K562 (cell line): ENCODE measurements around the gene CROCC2. TPM values are rescaled to one million over a fixed set of nuclear protein-coding genes. Genes with fewer than 3 reads are reported as not detected.

Experiments used
- ATAC-seq: fragments of 200-7000 bp; cut with Tn5 transposase; 3 replicates; pipeline ENCODE4 v1.9.1; 2020; ENCODE audit warnings: moderate library complexity
- BruUV-seq: library from RNA; stranded (reverse); fragments of 400-500 nt; replicated peaks from 2 replicates; lab custom pipeline; 2021; lab: Mats Ljungman, UMichigan
- CTCF ChIA-PET: fragments of 300-600 bp; formaldehyde crosslinking; extraction: SDS; loops from one replicate; lab custom pipeline; 2021; ENCODE audit warnings: low intra/inter-chr PET ratio; lab: Yijun Ruan, JAX
- POLR2A ChIA-PET: fragments of 300-600, 350-650 bp; sonication (Branson Sonifier 250); formaldehyde crosslinking; extraction: SDS; loops from one replicate; lab custom pipeline; 2021; ENCODE audit warnings: antibody characterized with exemption, inconsistent platforms; lab: Yijun Ruan, JAX
- DNase-seq, 4 experiments: peaks; one replicate each; pipeline versions ENCODE4 v3.0.0 to v3.0.0-alpha.2; 2011 to 2018; ENCODE audit warnings: low spot score in 3 of 4, mixed read lengths in 3 of 4; ENCODE audit errors: extremely low read depth in 1 of 4
- FAIRE-seq: peaks from 2 replicates; lab custom pipeline; 2011; peaks lifted over from hg19 to GRCh38; lab: Jason Lieb, UNC
- H2AFZ ChIP-seq: 2 replicates; pipeline ENCODE4 v1.6.0; 2011; ENCODE audit warnings: low read depth, low read length, control low read depth, inconsistent platforms
- H3K27ac ChIP-seq: fragments of 200-600 bp; 3 replicates; pipeline ENCODE4 v1.8.0; 2011; ENCODE audit warnings: low read depth, mild to moderate bottlenecking, control low read depth, inconsistent platforms, low read length, moderate library complexity, mixed read lengths; ENCODE audit errors: extremely low read depth
- H3K27me3 ChIP-seq, 2 experiments: fragments of 300-600 bp in 1 of 2; 2 replicates in 1 of 2; 3 replicates in 1 of 2; pipeline versions ENCODE4 v1.6.0 to v1.8.0; 2011; ENCODE audit warnings: inconsistent platforms in 2 of 2, low read length in 2 of 2, mild to moderate bottlenecking in 1 of 2, mixed read lengths in 1 of 2, moderate library complexity in 1 of 2; ENCODE audit not compliant: control insufficient read depth in 2 of 2, insufficient read depth in 2 of 2
- H3K36me3 ChIP-seq: fragments of 300-600 bp; 3 replicates; pipeline ENCODE4 v1.8.0; 2011; ENCODE audit warnings: mild to moderate bottlenecking, low read length, inconsistent platforms; ENCODE audit not compliant: control insufficient read depth, insufficient read depth
- H3K4me1 ChIP-seq, 2 experiments: fragments of 200-600 bp in 1 of 2; replicated peaks in 1 of 2; 2 replicates in 1 of 2; 3 replicates in 1 of 2; pipeline versions ENCODE4 v1.5.1 to v1.8.0; 2011; ENCODE audit warnings: inconsistent platforms in 2 of 2, low read length in 2 of 2, mild to moderate bottlenecking in 1 of 2, mixed read lengths in 1 of 2, moderate library complexity in 1 of 2; ENCODE audit not compliant: control insufficient read depth in 2 of 2, insufficient read depth in 2 of 2
- H3K4me2 ChIP-seq: 2 replicates; pipeline ENCODE4 v1.6.1; 2011; ENCODE audit warnings: low read length, control low read depth, inconsistent platforms, mixed read lengths; ENCODE audit not compliant: insufficient read depth
- H3K4me3 ChIP-seq: fragments of 200-600 bp; sonication (generic), shearing (Covaris generic); 2 replicates; pipeline ENCODE4 v1.5.1; 2016; ENCODE audit warnings: control low read depth, inconsistent platforms
- H3K79me2 ChIP-seq: fragments of 200-600 bp; 3 replicates; pipeline ENCODE4 v1.8.0; 2011; ENCODE audit warnings: low read length, inconsistent platforms; ENCODE audit not compliant: control insufficient read depth, insufficient read depth
- H3K9ac ChIP-seq, 2 experiments: 2 replicates each; pipeline versions ENCODE4 v1.6.0 to v1.6.1; 2011; ENCODE audit warnings: low read depth in 2 of 2, low read length in 2 of 2, control low read depth in 1 of 2, inconsistent platforms in 1 of 2, mild to moderate bottlenecking in 1 of 2, mixed read lengths in 1 of 2; ENCODE audit not compliant: insufficient read depth in 1 of 2
- H3K9me1 ChIP-seq: one replicate; pipeline ENCODE4 v1.6.0; 2011; ENCODE audit warnings: inconsistent platforms, mild to moderate bottlenecking, low read length, moderate library complexity; ENCODE audit not compliant: control insufficient read depth, insufficient read depth
- H3K9me3 ChIP-seq: replicated peaks from 2 replicates; pipeline ENCODE4 v1.5.1; 2011; ENCODE audit warnings: low read depth, low read length, inconsistent platforms; ENCODE audit not compliant: control insufficient read depth, insufficient read depth
- H4K20me1 ChIP-seq: replicated peaks from 2 replicates; pipeline ENCODE4 v1.6.1; 2011; ENCODE audit warnings: low read length, inconsistent platforms, mixed read lengths; ENCODE audit not compliant: control insufficient read depth, insufficient read depth
- HMGN3 ChIP-seq: IDR thresholded peaks from 2 replicates; pipeline ENCODE4 v1.6.1; 2011; ENCODE audit warnings: borderline replicate concordance, low read depth, mild to moderate bottlenecking, mixed read lengths, low read length; ENCODE audit not compliant: insufficient read length; ENCODE audit errors: extremely low read depth
- KAT2B ChIP-seq: IDR thresholded peaks from one replicate; pipeline ENCODE4 v1.6.1; 2012; ENCODE audit warnings: low read depth, mild to moderate bottlenecking, control low read depth, inconsistent platforms, low read length, moderate library complexity
- KLF10 ChIP-seq: fragments of 250-450 bp; sonication (Bioruptor Pico); IDR thresholded peaks from 2 replicates; pipeline ENCODE4 v1.6.1; 2021; ENCODE audit warnings: matching md5 sums
- RUNX1 ChIP-seq: sonication (generic); IDR thresholded peaks from 2 replicates; pipeline ENCODE4 v1.6.1; 2016; ENCODE audit warnings: antibody characterized with exemption, low read depth
- ZNF143 ChIP-seq: sonication (generic); formaldehyde crosslinking; IDR thresholded peaks from 2 replicates; pipeline ENCODE4 v1.9.0; 2022; ENCODE audit warnings: mild to moderate bottlenecking, missing genetic modification reagents
- ZNF75A ChIP-seq: fragments of 450-650 bp; formaldehyde crosslinking; IDR thresholded peaks from 2 replicates; pipeline ENCODE4 v1.4.0; 2020; ENCODE audit warnings: mild to moderate bottlenecking
- WGBS: fragments of 100-300 bp; shearing (Covaris generic); methylation state at CpG from one replicate; pipeline ENCODE4 v1.1.6; 2016; ENCODE audit warnings: low coverage, mixed read lengths; ENCODE audit not compliant: insufficient coverage; ENCODE audit errors: missing lambda C conversion rate; 5-methylcytosine and 5-hydroxymethylcytosine counted together
- in situ Hi-C: fragments of 300-500 bp; cut with MboI; formaldehyde crosslinking; loops from 4 replicates; pipeline ENCODE4 v1.15.0; 2018; ENCODE audit warnings: inconsistent platforms, mixed read lengths
- intact Hi-C: fragments of 100-400 bp; cut with micrococcal nuclease; formaldehyde crosslinking; loops from 2 replicates; pipeline ENCODE4 v1.14.2; 2022
- polyA plus RNA-seq, 8 experiments: library from polyadenylated mRNA; depleted of rRNA in 4 of 8; stranded (reverse) in 5 of 8; unstranded in 3 of 8; fragments of >200 nt; fragmentation: Nextera tagmentation in 2 of 8; fragmentation: Illumina TruSeq in 1 of 8; extraction: Ambion mirVana in 2 of 8; extraction: Trizol in 1 of 8; gene quantifications; 2 replicates each; pipeline versions ENCODE4 v1.2.1 to v1.2.3, GENCODE V29; 2011 to 2014; ENCODE audit warnings: inconsistent platforms in 1 of 8, missing spikeins in 1 of 8
- total RNA-seq, 7 experiments: library from RNA; depleted of rRNA in 6 of 7; stranded (reverse); fragments of >200 nt in 6 of 7; fragmentation: Illumina TruSeq in 2 of 7; extraction: Trizol in 2 of 7; gene quantifications; 2 replicates each; pipeline versions ENCODE4 v1.2.1 to v1.2.3, GENCODE V29; 2011 to 2021; ENCODE audit warnings: low replicate concordance in 1 of 7
- TF ChIP-seq, protein P1 (sequence below), 2 experiments: fragments of 450-650 bp in 1 of 2; sonication (generic) in 1 of 2; formaldehyde crosslinking in 1 of 2; IDR thresholded peaks; 2 replicates each; pipeline versions ENCODE4 v1.7.1 to v1.9.0; 2016 to 2022; ENCODE audit warnings: inconsistent platforms in 1 of 2, mild to moderate bottlenecking in 1 of 2, missing genetic modification reagents in 1 of 2

The CROCC2 gene
- total and polyA plus RNA-seq, 9 of the 15 experiments (the other 6 are each of a cell fraction or from before 2014, with no cell fraction given): not detected

DNA sequence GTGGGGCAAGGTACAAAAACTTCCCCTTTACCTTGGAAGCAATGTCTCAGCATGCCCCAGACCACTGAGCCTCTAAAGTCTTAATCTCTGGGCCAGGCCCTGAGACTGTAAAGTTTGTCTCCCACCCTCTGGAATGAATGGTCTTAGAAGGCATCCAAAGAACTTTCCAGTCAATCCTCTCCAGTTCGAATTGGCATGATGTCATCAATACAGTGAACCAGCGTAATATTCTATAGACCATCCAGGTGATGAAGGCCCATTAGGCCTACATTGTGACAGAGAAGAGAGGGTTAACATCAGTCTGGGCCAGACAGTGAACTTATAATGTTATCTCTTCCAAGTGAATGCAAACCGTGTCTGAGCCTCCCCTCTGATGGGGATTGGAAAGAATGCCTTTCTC lies 21.4 kb upstream of the CROCC2 start:
- Histone ChIP-seq H2AFZ (no peak overlapping the region), H3K79me2 (no peaks in the 10 kb centered on the region), H3K9me3 (no peaks in the 10 kb centered on the region), H3K9me1 (no peaks in the 10 kb centered on the region), H4K20me1 (no peaks in the 10 kb centered on the region), H3K4me2 (no peak overlapping the region), H3K27ac (no peak overlapping the region), H3K36me3 (no peaks in the 10 kb centered on the region), H3K4me3 (no peak overlapping the region), H3K4me1 (peaks cover 0 to 5% of the 10 kb centered on the region in 2 experiments; a peak in 2 of 5 replicates), H3K27me3 (peaks cover 0 to 4% of the 10 kb centered on the region in 2 experiments; a peak in 1 of 5 replicates), H3K9ac (no peak overlapping the region)
- FAIRE-seq (no peak), ATAC-seq (no peak), DNase-seq (no peak)
- TF ChIP-seq ZNF75A (CRISPR knock-in tag) (no peak), KAT2B (no peak), KLF10 (CRISPR knock-in tag) (no peak), RUNX1 (no peak), HMGN3 (no peak)
- in situ Hi-C loops: no loop called here
- intact Hi-C loops: no loop called here
- BruUV-seq: no TSS peak
- ChIA-PET POLR2A (no interaction called here), CTCF (no interaction called here)
- WGBS: 0% methylated on average over 3 of the region's 3 CpGs

DNA sequence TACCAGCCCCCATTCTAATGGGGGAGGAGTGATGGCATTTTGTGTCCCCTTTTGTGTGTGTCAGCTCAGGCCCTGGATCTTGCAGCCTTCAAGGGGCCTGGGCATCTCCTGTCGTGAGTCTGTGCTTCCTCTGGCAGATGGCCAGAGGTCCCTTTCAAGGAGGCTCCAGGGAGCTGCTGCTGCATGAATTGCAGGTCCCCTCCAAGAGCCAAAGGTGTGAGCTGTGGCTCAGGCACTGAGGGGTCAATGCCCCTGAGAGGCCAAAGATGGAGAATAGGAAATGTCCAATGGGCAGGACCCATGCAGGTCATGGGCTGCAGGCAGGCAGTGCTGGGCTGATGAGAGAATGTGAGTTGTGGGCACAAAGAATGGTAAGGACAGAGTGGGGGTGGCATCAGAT lies 20.6 kb upstream of the CROCC2 start:
- peaks cover 0 to 5% of the 10 kb centered on the region in 2 experiments; a peak in 2 of 5 replicates for H3K4me1 ChIP-seq
- ChIA-PET CTCF (no interaction called here), POLR2A (interaction anchor here (1.0 kb wide), 1 partner anchor 138 kb away, joined by 3 read pairs; no protein-coding TSS in a partner anchor)
- H3K27ac ChIP-seq: no peak overlapping the region
- no peaks in the 10 kb centered on the region for H3K9me1 ChIP-seq
- WGBS: 0% methylated on average over 1 of the region's 1 CpG
- H3K9me3 ChIP-seq: no peaks in the 10 kb centered on the region
- ATAC-seq: no peak
- peaks cover 0 to 4% of the 10 kb centered on the region in 2 experiments; a peak in 1 of 5 replicates for H3K27me3 ChIP-seq
- in situ Hi-C loops: no loop called here
- no peaks in the 10 kb centered on the region for H3K36me3 ChIP-seq
- H3K9ac ChIP-seq: no peak overlapping the region
- H2AFZ ChIP-seq: no peak overlapping the region
- H3K4me3 ChIP-seq: no peak overlapping the region
- H4K20me1 ChIP-seq: no peaks in the 10 kb centered on the region
- BruUV-seq: no TSS peak
- H3K79me2 ChIP-seq: no peaks in the 10 kb centered on the region
- intact Hi-C loops: no loop called here
- no peak overlapping the region for H3K4me2 ChIP-seq
- no peak for FAIRE-seq
- no peak for DNase-seq
- TF ChIP-seq ZNF143 (CRISPR knock-in tag): no peak
- TF ChIP-seq, protein P1, sequence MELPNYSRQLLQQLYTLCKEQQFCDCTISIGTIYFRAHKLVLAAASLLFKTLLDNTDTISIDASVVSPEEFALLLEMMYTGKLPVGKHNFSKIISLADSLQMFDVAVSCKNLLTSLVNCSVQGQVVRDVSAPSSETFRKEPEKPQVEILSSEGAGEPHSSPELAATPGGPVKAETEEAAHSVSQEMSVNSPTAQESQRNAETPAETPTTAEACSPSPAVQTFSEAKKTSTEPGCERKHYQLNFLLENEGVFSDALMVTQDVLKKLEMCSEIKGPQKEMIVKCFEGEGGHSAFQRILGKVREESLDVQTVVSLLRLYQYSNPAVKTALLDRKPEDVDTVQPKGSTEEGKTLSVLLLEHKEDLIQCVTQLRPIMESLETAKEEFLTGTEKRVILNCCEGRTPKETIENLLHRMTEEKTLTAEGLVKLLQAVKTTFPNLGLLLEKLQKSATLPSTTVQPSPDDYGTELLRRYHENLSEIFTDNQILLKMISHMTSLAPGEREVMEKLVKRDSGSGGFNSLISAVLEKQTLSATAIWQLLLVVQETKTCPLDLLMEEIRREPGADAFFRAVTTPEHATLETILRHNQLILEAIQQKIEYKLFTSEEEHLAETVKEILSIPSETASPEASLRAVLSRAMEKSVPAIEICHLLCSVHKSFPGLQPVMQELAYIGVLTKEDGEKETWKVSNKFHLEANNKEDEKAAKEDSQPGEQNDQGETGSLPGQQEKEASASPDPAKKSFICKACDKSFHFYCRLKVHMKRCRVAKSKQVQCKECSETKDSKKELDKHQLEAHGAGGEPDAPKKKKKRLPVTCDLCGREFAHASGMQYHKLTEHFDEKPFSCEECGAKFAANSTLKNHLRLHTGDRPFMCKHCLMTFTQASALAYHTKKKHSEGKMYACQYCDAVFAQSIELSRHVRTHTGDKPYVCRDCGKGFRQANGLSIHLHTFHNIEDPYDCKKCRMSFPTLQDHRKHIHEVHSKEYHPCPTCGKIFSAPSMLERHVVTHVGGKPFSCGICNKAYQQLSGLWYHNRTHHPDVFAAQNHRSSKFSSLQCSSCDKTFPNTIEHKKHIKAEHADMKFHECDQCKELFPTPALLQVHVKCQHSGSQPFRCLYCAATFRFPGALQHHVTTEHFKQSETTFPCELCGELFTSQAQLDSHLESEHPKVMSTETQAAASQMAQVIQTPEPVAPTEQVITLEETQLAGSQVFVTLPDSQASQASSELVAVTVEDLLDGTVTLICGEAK (IDR thresholded peaks at IDR 0.05): no peak
- TF ChIP-seq, protein P1 (CRISPR knock-in tag; IDR thresholded peaks at IDR 0.05): no peak
